COLO668 (cell line): Measurements from ENCODE around the gene MDFI.

Experiments
- DNase-seq: peaks from one replicate; lab custom pipeline; 2025; ENCODE audit not compliant: unreplicated experiment; lab: John Stamatoyannopoulos, UW

MDFI gene

GRCh38 chr6:41684311-41685180 lies 46.3 kb downstream of the MDFI start:
- no peak for DNase-seq

- DNase-seq, result no peak
These were observed 47.5 kb downstream of the MDFI start for GRCh38 chr6:41685641-41686380.

GRCh38 chr6:41687501-41688175 lies 49.4 kb downstream of the MDFI start:
- no peak for DNase-seq

- DNase-seq, result no peak
These were observed 50.1 kb downstream of the MDFI start for GRCh38 chr6:41688256-41688965.

- DNase-seq, result no peak
These were observed 51.1 kb downstream of the MDFI start for GRCh38 chr6:41689171-41690008.

- DNase-seq, result no peak
These were observed 52.5 kb downstream of the MDFI start for GRCh38 chr6:41690541-41691330.

- no peak for DNase-seq
These were observed 53.3 kb downstream of the MDFI start for GRCh38 chr6:41691426-41692079.

GRCh38 chr6:41692080-41692675 lies 53.9 kb downstream of the MDFI start:
- no peak for DNase-seq

- DNase-seq, result no peak
These were observed 54.5 kb downstream of the MDFI start for GRCh38 chr6:41692730-41693129.

GRCh38 chr6:41693281-41694240 lies 55.3 kb downstream of the MDFI start:
- DNase-seq, result no peak

GRCh38 chr6:41694815-41695526 lies 56.7 kb downstream of the MDFI start:
- DNase-seq, result no peak

- DNase-seq, result no peak
These were observed 57.6 kb downstream of the MDFI start for GRCh38 chr6:41695825-41696224.

- no peak for DNase-seq
These were observed 58.5 kb downstream of the MDFI start for GRCh38 chr6:41696788-41697187.

GRCh38 chr6:41697861-41698781 lies 59.9 kb downstream of the MDFI start:
- DNase-seq, result no peak

- DNase-seq, result no peak
These were observed 60.8 kb downstream of the MDFI start for GRCh38 chr6:41699063-41699462.
